ENCODE data around the gene IFI27L1.

- TF ChIP-seq ZNF416 (CRISPR knock-in tag; IDR thresholded peaks at IDR 0.05) = no peak
- no peak for TF ChIP-seq GABPB1 (CRISPR knock-in tag; IDR thresholded peaks at IDR 0.05)
- no peak for TF ChIP-seq TP53 (CRISPR knock-in tag; IDR thresholded peaks at IDR 0.05)
- no peak for TF ChIP-seq NR3C1 (CRISPR knock-in tag; conservative IDR thresholded peaks at IDR 0.05; ENCODE audit: low read depth)
- TF ChIP-seq CREM (CRISPR knock-in tag; IDR thresholded peaks at IDR 0.05) = no peak
- TF ChIP-seq RELA (CRISPR knock-in tag; IDR thresholded peaks at IDR 0.05; ENCODE audit: borderline replicate concordance) = no peak
- no peak for TF ChIP-seq NR2C2 (CRISPR knock-in tag; IDR thresholded peaks at IDR 0.05)
- no peak for TF ChIP-seq PRRX2 (CRISPR knock-in tag; IDR thresholded peaks at IDR 0.05)
- TF ChIP-seq, protein P1, sequence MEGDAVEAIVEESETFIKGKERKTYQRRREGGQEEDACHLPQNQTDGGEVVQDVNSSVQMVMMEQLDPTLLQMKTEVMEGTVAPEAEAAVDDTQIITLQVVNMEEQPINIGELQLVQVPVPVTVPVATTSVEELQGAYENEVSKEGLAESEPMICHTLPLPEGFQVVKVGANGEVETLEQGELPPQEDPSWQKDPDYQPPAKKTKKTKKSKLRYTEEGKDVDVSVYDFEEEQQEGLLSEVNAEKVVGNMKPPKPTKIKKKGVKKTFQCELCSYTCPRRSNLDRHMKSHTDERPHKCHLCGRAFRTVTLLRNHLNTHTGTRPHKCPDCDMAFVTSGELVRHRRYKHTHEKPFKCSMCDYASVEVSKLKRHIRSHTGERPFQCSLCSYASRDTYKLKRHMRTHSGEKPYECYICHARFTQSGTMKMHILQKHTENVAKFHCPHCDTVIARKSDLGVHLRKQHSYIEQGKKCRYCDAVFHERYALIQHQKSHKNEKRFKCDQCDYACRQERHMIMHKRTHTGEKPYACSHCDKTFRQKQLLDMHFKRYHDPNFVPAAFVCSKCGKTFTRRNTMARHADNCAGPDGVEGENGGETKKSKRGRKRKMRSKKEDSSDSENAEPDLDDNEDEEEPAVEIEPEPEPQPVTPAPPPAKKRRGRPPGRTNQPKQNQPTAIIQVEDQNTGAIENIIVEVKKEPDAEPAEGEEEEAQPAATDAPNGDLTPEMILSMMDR (IDR thresholded peaks at IDR 0.05) = no peak
- no peak for TF ChIP-seq ZNF138 (CRISPR knock-in tag; conservative IDR thresholded peaks at IDR 0.05)
- TF ChIP-seq ZNF121 (CRISPR knock-in tag; IDR thresholded peaks at IDR 0.05) = 0 out of 2 replicates have a peak, but pooled peaks have one; percentile 53
- TF ChIP-seq CREB1 (CRISPR knock-in tag; IDR thresholded peaks at IDR 0.05) = no peak
- TF ChIP-seq MYBL2 (CRISPR knock-in tag; IDR thresholded peaks at IDR 0.05) = no peak
These were observed 31.5 kb upstream of the IFI27L1 start for GRCh38 chr14:94049625-94050023.

Measured in WTC11 (cell line).